AG10803 (cell line): ENCODE results near the gene KLF14.
A peak's percentile ranks its signal among the peaks of the same experiment; 100 is the strongest.

Experiments
- DNase-seq: peaks from one replicate; pipeline ENCODE4 v3.0.0; 2010; ENCODE audit warnings: low read depth
- H3K4me3 ChIP-seq: 2 replicates; pipeline ENCODE4 v1.5.1; 2011; ENCODE audit warnings: mild to moderate bottlenecking, low read length, control low read depth
- TF ChIP-seq, protein P1 (sequence below): conservative IDR thresholded peaks from 2 replicates; pipeline ENCODE4 v1.5.1; 2011; ENCODE audit warnings: mild to moderate bottlenecking, low read length, control low read depth, inconsistent platforms

Gene KLF14

DNA sequence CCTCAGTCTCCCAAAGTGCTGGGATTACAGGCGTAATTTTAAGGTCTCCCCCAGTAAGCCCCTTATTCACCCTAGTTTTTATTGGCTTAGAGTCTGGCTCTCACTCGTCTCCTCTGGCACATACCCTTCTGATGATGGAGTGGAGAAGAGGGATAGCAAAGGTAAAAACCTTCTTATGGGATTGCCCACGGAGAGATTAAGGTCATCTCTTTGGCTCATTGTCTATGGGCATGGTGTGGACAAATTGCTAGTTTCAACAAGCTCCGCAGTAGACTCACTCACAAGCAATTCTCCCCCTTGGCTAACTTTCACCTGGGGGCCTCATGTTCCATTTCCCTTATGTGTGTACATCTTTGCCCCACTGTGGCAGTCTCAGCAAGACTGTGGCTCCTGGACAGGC is 25.2 kb downstream of the KLF14 start:
- DNase-seq = no peak
- TF ChIP-seq, protein P1, sequence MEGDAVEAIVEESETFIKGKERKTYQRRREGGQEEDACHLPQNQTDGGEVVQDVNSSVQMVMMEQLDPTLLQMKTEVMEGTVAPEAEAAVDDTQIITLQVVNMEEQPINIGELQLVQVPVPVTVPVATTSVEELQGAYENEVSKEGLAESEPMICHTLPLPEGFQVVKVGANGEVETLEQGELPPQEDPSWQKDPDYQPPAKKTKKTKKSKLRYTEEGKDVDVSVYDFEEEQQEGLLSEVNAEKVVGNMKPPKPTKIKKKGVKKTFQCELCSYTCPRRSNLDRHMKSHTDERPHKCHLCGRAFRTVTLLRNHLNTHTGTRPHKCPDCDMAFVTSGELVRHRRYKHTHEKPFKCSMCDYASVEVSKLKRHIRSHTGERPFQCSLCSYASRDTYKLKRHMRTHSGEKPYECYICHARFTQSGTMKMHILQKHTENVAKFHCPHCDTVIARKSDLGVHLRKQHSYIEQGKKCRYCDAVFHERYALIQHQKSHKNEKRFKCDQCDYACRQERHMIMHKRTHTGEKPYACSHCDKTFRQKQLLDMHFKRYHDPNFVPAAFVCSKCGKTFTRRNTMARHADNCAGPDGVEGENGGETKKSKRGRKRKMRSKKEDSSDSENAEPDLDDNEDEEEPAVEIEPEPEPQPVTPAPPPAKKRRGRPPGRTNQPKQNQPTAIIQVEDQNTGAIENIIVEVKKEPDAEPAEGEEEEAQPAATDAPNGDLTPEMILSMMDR = no peak
- H3K4me3 ChIP-seq = no peak overlapping the region

DNA sequence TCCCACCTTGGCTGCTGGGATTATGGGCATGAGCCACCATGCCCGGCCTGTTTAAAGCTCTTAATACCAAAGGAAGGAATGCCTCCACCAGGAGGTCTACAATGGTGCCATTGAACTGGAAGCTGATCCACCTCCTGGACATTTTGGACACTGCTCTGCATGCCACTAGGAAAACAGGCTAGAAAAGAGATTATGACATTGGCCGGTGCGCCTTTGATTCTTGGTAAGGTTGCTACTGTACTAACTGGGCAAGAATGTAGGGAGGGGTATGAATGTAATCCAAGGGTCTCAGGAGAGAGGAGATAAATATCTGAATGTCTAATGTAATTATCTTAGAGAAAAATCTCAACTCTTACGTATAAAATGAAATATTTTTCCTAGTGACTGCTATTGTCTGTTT is 26.0 kb downstream of the KLF14 start:
- H3K4me3 ChIP-seq = no peak overlapping the region
- TF ChIP-seq, protein P1 = no peak
- DNase-seq = no peak

DNA sequence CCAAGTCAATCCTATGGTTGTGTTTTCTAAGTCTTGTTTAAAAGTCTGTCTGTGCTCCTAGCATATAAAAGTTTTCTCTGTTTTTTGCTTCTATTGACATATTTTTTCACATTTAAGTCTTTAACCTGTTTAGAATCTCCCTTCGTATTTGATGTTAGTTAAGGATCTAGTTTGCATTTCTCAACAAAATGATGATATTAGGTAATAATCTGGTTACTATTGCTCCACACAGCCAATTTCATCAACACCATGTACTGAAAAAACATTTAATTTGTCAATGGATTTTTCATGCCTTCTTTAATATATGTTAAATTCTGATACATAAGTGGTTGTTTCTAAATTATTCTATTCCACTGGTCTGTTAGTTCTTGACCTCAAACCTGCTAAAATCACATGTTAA is 30.2 kb downstream of the KLF14 start:
- H3K4me3 ChIP-seq = no peak overlapping the region
- TF ChIP-seq, protein P1 = no peak
- DNase-seq = no peak

DNA sequence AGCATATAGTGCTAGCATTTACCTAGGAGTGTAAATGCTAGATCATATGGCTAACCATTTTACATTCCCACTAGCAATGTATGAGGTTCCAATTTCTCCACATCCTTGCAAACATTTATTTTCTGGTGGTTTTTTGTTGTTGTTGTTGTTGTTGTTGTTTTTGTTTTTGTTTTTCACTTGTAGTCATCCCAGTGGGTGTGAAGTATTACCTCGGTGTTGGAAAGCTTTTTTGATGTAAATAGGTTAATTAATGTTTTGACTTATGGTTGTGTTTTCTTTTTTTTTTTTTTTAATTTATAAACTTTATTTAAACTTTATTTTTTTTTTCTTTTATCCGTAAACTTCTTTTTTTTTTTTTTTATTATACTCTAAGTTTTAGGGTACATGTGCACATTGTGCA is 32.4 kb downstream of the KLF14 start:
- TF ChIP-seq, protein P1 = no peak
- DNase-seq = no peak

DNA sequence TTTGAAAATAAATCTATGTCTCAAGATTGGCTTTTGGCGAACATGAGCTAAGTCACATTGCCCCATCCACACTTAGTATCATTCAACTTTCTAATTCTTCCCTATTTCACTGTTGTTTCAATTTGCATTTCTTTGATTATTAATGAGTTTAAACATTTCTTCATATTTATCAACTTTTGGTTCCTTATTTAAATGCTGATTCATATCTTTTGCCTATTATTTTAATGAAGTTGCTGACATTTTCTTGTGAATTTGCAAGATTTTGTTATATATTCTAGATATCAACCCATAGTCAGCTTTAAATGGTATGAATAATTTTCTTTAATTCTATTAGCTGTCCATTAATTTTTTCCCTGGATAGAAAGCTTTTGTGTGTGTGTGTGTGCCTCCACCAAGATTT is 33.2 kb downstream of the KLF14 start:
- no peak overlapping the region for H3K4me3 ChIP-seq
- TF ChIP-seq, protein P1 = no peak
- no peak for DNase-seq

More for the DNA sequence above, 32.4 kb downstream of the KLF14 start:
- H3K4me3 ChIP-seq = no peak overlapping the region

DNA sequence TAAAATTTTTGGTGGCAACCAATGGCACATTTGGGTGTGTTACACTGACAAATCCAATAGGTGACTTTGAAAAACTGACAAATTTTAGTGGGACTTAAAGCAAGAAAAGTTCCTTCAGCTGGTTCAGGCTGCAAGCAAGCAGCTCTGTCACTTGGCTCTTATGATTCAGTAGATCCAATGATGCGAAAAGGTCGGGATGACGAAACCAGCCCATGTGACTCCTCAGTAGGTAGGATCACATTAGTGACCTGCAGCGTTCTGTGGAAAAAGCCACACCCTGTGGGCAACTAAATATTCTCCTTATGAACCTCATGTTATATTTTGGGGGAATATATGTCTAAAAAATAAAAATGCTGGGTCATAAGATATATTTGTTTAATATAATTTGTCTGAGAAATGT is 34.3 kb downstream of the KLF14 start:
- DNase-seq = no peak
- H3K4me3 ChIP-seq = no peak overlapping the region
- TF ChIP-seq, protein P1 = no peak

DNA sequence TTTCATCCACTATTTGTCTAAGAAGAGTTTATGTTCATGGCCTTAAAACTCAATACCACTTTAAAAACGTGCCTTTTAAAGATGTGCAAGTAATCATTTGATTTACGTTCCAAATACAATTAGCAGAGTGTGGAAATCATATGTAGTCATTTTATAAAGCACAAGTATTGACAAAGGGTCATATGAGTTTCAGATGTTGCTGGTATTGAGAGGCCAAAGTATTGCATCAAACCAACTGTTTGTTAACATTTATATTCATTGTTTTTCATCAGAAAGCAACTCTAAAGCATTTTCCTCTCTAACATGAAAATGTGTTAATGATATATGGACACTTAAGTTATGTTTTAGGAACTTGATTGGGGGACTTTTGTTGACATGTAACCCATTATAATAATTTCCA is 36.2 kb downstream of the KLF14 start:
- no peak overlapping the region for H3K4me3 ChIP-seq
- TF ChIP-seq, protein P1 = no peak
- peak; percentile 51 for DNase-seq
